CD1c-positive myeloid dendritic cell (primary cell): ENCODE measurements around the gene INPP4A.

ENCODE experiments used
- DNase-seq: peaks from one replicate; pipeline ENCODE4 v3.0.0-alpha.2; 2016; ENCODE audit errors: extremely low spot score

INPP4A gene

DNA sequence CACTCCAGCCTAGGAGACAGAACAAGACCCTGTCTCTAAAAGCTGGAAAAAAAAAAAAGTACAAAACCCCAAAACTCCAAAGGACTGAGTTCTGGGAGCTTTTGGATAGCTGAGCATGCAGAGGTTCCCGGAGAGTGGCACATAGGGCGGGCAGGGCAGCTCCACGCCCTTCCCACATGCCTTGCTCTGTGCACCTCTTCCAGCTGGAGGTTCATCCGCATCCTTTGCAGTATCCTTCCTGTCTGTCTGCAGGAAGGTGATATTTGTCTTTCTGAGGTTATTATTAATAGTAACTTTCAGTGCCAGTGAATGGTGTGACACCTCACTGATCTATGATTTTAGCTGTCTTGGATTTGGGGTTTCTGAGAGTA, 70.2 kb downstream of the INPP4A start:
- no peak for DNase-seq

DNA sequence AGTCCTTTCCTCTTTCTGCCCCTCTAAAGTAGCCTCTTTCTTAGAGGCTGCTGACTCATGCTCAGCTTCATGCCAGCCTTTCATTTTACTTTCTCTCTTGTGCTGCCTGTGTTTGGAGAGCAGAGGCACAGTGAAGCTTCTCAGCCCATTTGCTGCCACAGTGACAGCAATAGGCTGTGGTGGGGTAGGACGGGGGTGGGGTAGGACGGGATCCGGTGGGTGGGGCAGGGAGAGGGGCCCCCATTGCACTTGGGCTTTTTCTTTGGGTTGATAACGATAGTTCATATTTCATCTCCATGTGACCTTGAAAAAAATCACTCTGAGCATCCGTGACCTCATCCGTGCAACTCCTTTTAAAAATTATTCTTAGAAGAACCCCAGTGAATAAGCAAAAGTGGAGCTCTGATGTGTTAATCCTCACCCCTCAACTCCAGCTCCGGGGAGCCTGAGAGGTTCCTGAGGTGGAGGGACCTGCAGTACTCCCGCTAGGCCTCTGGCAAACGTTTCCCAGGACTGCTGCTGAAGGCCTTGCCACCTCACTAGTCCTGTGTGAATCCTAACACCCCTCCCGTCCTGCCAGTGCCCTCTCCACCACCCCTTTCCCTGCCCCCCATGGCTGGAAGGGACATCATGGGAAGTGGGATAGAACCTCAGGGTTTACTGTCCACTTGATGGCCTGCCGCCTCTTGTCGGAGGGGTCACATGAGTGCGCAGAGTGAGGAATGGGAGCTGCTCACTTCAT, 70.8 kb downstream of the INPP4A start:
- peak; percentile 21 for DNase-seq

DNA sequence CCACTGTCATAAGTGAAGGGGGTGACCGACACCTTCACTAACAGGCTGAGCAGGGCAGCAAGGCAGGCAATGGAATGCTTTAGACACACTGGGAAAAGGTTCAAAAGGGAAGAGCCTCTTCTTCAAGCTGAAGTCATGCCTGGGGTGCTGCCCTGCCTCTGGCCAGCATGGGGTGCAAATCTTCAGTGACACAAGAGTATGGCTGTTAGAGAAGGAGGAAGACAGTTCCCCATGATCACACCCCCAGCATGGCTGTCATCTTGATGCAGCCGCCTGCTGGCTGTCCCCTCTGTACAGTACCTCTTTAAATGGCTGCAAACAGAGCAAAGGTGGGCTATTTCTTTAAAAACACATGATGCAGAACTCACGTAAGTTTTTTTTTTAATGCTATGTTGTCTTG, 71.9 kb downstream of the INPP4A start:
- DNase-seq: peak; percentile 33

DNA sequence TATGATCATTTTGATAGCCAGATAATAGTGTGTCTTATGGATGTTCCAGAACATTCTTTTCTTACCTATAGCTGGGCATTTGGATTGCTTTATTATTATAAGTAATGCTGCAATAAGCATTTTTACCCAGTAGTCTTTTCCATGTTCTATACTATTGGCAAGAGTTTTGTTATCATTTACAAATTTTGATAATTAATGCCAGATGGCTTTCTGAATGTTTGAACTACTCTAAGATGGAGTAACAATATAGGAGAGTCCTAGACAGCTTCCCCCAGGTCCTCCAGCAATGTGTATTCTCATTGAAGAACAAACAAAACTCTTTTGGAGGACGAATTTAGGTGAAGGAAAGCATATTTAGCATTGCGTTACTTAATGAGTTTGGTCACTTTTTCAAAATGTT, 73.0 kb downstream of the INPP4A start:
- DNase-seq: no peak

DNA sequence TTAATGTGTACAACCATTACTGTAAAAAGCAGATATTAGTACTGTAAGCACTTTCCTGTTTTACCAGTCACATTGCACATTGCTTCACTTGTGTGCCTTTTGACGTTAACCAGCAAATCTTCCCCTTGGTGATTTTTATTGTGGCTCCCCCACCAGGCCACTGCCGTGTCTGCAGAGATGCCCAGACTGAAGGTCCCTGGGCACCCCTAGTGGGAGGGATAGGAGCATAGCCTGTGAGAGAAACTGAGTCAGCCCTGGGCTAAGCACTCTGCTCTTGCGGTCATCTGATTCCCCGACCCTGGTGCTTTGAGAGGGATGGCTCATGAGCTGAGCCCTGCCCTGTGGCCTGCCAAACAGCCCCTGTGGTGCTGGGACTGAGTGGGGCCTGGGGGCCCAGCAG, 73.4 kb downstream of the INPP4A start:
- DNase-seq: peak; percentile 68

DNA sequence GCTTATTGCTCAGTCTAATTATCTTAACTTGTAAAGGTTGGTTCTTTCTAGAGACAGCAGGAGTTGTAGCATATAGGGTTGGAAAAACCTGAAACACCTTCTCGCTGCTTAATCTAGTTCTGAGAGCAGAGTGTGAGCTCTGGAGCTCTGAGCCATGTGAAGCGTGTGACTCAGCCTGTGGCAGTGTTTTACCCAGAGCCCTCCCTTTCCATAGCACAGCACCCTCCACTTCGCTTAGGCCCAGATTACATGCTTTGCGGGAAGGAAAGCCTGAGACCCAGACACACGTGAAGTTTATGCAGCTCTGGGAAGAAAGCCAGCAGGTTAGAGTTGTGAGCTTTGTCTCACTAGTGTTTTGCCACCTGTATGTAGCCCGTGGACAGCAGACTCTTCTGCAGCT, 74.5 kb downstream of the INPP4A start:
- no peak for DNase-seq

DNA sequence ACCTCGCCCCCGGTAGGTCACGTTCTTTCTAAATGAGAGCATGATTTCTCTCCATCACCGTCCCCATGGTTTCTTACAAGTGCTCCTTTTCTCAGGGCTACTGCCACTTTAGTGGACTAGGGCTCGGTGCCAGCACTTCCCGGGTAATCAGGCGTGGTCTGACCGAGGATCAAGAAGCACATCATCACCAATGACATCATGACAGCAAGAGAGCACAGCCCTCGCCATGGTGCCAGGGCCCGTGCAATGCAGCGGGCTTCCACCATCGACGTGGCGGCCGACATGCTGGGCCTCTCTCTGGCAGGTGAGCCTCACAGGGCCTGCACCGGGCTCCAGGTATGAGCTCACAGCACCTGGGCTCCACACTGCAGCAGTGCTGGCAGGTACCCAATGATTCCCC, 75.2 kb downstream of the INPP4A start:
- DNase-seq: no peak

DNA sequence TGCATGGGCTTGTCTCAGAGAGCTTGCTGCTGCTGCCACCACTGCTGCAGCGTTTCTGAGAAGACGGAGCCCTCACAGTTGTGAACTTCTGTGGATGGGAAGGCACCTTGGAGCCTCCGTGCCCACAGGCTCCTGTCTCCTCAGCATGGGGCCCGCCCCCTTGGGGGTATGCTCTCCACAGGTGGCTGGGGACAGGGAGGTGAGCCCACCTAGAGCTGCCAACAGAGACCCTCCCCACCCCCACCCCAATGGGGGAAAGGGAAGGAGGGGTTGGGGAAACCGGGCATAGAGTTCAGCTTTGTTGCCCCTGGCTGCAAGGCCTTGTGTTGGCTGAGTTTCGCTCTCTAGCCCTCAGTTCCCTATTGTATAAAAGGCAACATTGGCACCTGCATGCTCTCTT, 76.1 kb downstream of the INPP4A start:
- DNase-seq: no peak

DNA sequence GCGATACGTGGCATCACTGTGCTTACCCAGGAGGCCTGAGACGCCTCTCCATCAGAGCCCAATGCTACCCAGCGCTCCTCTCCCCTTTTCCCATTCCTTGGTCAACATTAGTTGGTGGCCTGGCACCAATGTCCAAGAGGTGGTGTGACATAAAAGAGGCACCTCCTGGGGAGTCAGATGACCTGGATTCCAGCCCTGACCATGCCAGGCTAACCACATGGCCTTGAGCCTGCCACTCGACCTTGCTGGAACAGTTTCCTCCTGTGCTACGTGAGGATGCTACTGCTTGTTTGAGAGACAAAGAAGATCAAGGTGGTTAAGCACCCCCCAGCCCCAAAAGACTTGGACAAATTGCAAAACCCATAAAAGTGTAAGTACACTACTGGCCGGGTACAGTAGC, 76.6 kb downstream of the INPP4A start:
- DNase-seq: no peak

DNA sequence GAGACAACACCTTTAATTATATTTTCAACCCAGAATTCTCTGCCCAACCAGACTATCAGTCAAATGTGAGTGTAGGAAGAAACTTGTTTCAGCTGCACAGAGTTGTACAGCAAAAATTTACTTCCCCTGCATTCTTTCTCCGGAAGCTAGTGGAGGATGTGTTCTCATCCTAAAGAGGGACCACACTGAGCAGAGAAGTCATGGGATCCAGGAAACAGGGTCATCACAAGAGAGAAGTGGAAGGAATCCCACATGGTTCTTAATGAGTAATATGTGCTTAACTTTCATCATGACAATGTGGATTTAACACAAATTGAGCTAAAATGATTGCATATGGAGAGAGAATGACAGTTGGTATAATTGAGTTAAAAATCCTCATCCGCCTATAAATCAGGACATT, 78.2 kb downstream of the INPP4A start:
- DNase-seq: peak; percentile 85

DNA sequence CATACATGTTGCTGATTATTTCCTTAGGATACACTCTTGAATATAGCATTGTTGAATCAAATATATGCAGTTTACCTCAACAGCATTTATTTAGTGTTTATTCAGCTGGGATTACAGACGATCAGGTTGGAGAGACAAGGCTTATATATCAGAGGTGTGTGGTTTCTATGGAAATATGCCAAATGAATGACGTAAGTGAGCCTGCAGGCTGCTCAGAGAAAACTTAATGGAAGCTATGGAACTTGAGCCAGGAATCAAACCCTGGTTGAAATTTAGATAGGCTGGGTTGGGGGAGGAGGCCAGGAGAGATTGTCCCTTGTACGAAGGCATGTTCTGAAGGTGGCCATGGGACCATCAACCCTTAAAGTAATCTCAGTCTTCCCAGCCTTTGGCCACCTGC, 79.5 kb downstream of the INPP4A start:
- DNase-seq: no peak

DNA sequence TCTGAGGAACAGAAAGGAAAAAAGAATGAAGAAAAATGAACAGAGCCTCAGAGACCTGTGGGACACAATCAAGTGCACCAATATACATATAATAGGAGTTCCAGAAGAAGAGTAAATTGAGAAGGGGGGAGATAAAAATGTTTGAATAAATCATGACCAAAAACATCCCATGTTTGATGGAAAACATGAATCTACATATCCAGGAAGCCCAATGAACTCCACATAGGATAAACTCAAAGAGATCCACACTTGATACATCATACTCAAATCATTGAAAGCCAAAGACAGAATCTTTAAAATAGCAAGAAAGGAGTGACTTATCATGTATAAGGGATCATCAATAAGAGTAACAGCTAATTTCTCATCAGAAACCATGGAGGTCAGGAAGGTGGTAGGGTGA, 83.7 kb downstream of the INPP4A start:
- no peak for DNase-seq

DNA sequence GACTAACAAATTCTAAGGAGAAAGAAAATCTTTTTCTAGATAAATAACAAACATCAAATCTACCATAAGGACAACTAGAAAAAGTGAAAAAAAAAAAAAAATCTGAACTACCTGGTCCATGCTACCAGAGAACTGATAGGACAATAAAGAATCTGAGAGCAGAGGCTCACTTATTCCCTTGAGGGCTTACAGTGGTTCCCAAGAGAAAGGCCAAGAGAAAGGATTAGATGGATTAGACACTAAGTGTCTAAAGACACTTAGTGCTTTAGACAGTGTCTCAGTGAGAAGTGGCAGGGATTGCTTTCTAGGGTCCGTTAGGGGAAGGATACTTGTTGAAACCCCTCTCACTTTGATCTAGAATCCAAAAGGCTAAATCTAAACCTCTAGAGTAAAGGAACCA, 85.5 kb downstream of the INPP4A start:
- DNase-seq: no peak

DNA sequence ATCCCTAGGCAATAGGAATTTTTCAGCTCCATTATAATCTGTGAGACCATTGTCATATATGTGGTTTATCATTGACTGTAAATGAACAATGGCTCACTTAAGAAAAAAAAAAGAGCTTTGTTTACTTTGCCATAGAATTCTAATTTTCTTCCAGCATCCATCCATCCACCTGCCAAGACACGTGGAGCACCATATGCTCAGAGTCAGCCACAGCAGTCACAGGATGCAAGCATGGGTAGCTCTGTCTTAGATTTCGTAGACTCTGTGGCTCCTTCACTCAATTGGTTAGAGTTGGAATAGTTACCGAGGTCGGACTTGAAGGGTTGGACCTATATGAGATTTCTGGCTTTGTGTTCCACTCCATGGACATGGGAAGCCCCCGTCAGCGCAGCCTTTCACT, 88.1 kb downstream of the INPP4A start:
- DNase-seq: no peak

DNA sequence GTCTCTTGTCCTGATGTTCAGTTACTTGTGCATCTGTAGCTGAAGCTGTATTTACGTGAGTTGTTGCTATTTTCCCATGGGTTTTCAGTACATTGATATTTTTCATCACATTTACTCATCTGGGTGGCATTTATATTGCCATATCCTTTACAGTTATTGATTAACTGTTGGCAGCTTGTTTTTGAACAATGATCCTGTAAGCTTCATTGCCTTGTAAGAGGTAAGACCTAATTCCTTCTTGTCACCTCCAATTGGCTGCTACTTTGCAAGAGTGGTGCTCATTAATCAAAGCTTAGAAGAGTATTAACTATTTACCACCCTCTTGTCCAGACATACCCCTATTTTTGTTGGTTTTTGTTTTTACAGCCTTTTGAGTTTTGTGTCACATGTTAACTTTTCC, 88.9 kb downstream of the INPP4A start:
- DNase-seq: no peak

DNA sequence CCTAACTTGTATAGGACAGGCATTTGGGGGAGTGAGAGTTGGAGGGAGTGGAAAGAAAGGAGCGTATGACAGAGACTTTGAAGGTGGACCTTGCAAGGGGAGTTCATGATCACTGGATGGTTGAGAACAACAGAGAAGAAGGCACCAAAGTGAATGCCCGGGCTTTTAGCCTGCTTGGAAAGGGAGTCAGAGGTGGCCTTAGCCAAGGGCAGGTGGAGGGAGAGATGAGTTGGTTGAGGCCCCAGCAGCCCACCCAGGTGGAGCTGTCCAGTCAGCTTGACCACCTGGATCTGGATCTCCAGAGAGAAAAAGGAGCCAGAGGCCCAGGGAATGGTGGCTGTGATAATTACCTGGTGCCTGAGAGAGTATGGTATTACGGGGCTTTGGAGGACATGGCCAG, 90.1 kb downstream of the INPP4A start:
- DNase-seq: no peak

DNA sequence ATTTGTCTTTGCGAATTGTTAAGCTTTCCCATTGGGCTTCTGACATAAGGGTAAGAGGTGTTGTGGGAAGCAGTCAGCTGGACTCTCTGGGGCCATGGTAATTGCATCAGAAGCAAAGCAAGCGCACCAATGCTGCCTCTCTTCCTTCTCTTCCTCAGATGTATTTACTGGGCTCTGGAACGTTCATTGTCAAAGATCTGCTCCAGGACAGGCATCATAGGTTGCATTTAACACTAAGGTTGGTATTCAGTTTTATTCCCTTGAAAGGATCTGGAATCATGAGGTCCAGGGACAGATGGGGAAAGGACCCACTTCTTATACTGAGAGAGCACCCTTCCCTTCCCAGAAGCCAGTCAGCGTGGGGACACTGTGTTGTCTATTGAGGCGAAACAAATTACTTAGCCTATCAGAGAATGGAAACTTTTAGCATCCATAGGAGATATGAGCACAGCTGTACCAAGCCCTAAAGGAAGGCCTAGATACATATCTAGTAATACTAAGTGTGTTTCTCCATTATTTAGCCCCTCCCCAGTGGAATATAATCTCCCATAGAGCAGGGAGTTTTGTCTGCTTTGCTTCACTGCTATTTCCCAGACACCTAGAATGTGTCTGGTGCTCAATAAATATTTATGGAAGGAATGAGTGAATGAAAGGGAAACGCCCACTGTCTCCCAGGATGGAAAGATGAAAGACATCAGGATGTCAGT, 91.5 kb downstream of the INPP4A start:
- no peak for DNase-seq

DNA sequence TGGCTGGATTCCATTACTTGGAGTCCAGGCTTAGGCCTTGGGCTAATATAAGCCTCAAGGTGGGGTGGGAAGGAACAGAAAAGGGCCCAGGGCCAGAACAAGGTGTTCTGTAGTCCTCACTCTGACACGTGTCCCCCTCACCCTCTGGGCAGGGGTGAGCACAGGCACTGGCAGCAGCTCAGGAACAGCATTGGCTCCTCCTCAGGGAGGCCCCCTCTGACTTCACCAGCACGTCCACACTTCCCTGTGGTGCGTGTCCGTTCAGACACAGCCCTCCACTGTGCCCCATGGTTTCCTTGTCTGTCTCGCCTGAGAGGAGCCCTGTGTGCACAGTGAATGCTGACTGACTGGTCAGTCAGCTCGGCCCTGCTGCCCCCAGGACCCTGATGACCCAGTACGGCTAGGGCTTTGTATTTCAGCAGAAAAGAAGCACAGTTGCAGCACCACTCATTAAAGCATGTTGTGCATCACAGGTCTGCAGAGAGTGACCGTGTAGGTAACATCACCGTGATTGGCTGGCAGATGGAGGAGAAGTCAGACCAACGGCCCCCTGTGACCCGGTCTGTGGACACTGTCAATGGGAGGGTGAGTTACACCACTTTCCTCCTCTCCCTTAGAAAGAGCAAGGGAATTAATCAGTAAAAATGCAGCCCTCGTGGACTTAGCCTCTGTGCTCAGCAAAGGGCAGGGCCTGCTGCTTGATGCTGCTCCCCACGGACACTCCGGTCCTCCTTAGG, 92.9 kb downstream of the INPP4A start:
- no peak for DNase-seq

DNA sequence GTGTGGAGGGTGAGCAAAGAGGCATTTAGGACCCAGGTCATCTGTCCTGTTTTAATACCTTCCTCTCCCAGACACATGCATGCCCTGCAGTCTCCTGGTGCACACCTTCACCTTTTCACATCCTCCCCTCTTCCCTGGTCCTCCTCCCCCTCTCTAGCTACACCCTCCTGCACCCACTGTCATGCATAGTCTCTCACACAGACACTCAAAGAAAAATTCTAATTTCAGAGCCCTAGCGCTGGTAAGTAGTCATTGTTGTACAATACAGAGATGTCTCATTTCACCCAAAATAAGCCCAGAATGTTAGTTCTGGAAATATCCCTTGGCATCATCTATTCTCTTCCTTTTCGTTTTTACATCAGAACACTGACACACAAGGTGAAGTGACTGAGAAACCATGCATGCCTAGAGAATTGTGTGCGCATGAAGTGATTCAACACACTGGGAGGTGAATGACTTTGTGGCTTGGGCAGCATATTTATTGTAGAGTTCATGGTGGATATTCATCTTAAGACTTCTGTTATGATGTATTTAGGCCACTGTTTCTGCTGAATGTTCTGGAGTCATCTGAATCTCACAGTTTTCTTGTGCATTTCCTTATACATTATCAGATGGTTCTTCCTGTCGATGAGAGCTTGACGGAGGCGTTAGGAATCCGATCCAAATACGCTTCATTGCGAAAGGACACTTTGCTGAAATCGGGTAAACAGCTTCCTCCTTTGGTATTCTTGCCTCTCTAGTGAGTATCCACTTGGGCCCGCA, 93.8 kb downstream of the INPP4A start:
- peak; percentile 42 for DNase-seq

DNA sequence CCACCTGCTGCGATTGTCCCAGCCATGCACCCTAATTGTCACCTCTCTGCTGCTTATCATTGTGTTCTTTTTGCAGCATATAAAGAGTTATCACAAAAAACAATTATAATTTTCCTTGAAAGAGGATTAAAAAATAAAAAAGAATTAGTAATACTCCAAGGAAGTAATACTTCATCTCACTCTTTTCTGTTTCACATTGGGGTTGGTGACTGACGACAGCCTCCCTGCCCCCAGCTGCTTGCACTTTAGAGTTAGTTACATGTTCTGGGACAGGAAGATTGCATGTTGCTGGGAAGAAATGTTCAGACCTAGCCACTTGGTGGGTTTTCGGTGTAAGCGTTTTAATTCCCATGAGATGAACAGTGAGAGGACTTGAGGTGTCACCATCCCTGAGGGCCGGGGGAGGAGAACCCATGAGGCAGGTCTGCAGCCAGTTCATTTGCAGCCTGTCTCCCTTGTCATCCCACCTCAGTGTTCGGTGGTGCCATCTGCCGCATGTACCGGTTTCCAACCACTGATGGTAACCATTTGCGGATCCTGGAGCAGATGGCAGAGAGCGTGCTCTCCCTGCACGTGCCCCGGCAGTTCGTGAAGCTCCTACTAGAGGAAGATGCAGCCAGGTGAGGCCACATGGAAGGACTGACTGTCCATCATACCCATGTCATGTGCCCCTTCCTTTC, 94.5 kb downstream of the INPP4A start:
- no peak for DNase-seq

DNA sequence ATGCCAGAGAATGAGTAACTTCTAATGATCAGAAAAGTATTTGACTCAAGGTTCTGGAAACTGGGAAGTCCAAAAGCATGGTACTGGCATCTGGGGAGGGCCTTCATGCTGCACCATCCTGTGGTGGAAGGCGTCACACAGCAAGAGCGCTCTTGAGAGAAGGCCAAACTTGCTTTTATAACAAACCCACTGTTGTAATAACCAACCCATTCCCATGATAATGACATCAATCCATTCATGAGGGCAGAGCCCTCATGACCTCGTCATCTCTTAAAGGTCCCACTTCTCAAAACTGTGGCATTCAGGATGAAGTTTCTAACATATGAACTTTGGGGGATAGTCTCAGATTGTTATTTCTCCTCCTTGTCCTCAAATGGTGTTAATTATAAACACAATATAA, 95.9 kb downstream of the INPP4A start:
- DNase-seq: no peak

DNA sequence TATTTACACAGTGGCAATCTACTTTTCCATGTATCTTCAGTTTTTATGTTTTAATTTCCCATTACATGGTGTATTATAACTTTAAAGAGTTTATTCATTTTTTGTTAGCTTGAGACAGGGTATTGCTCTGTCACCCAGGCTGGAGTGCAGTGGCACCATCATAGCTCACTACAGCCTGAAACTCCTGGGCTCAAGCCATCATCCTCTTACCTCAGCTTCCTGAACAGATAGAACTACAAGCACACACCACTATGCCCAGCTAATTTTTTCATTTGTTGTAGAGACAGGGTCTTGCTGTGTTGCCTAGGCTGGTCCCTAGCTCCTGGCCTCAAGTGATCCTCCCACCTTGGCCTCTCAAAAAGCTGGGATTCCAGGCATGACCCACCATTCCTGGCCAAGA, 96.8 kb downstream of the INPP4A start:
- no peak for DNase-seq
